CD4-positive, CD25-positive, alpha-beta regulatory T cell (primary cell): Measurements from ENCODE around the gene QKI. TPM values are rescaled to one million over a fixed set of nuclear protein-coding genes. Genes with fewer than 3 reads are reported as not detected.
"Not testable (repeated sequence)": the region's sequence is repeated elsewhere in the genome, so short reads cannot be mapped to it uniquely, and the experiment has no call there.

Source experiments
- ATAC-seq, 2 donors: fragments of 150-1000 bp; cut with Tn5 transposase; one replicate each; pipeline ENCODE4 v1.10.0; 2021; ENCODE audit warnings: low read depth in 2 of 2, moderate number of reproducible peaks in 2 of 2, moderate library complexity in 1 of 2
- DNase-seq, 3 donors: peaks; one replicate each; pipeline versions ENCODE4 v3.0.0 to v3.0.0-alpha.2; 2012 to 2022; ENCODE audit warnings: mixed read lengths in 1 of 3
- H3K27ac ChIP-seq: one replicate; pipeline ENCODE4 v1.7.0; 2013; ENCODE audit warnings: mild to moderate bottlenecking, low read length; ENCODE audit not compliant: insufficient read depth, poor library complexity, severe bottlenecking
- H3K27me3 ChIP-seq: one replicate; pipeline ENCODE4 v1.7.0; 2013; ENCODE audit warnings: low read length; ENCODE audit not compliant: control insufficient read depth, insufficient read depth
- H3K36me3 ChIP-seq: one replicate; pipeline ENCODE4 v1.7.0; 2013; ENCODE audit warnings: mild to moderate bottlenecking, low read length, moderate library complexity; ENCODE audit not compliant: control insufficient read depth, insufficient read depth
- H3K4me1 ChIP-seq: 2 replicates; pipeline ENCODE4 v1.7.0; 2013; ENCODE audit warnings: mild to moderate bottlenecking, low read length; ENCODE audit not compliant: insufficient read depth, control insufficient read depth, poor library complexity, severe bottlenecking
- H3K4me3 ChIP-seq: one replicate; pipeline ENCODE4 v1.7.0; 2013; ENCODE audit warnings: low read depth, mild to moderate bottlenecking, low read length, moderate library complexity
- H3K9me3 ChIP-seq, 2 experiments: 1 replicate in 1 of 2; 2 replicates in 1 of 2; pipeline ENCODE4 v1.7.0; 2013; ENCODE audit warnings: low read length in 2 of 2, mild to moderate bottlenecking in 1 of 2, moderate library complexity in 1 of 2; ENCODE audit not compliant: control insufficient read depth in 2 of 2
- H3K27ac Mint-ChIP-seq, 3 donors: one replicate each; pipeline ENCODE4 v1.8.0; 2020 to 2022; ENCODE audit warnings: mild to moderate bottlenecking in 3 of 3, mixed read lengths in 3 of 3, moderate library complexity in 2 of 3
- H3K27me3 Mint-ChIP-seq: one replicate; pipeline ENCODE4 v1.8.0; 2022; ENCODE audit warnings: mild to moderate bottlenecking, mixed read lengths
- H3K36me3 Mint-ChIP-seq: one replicate; pipeline ENCODE4 v1.8.0; 2020; ENCODE audit warnings: mixed read lengths
- H3K4me1 Mint-ChIP-seq, 4 donors: one replicate each; pipeline ENCODE4 v1.8.0; 2020 to 2022; ENCODE audit warnings: mixed read lengths in 4 of 4, mild to moderate bottlenecking in 1 of 4
- H3K4me3 Mint-ChIP-seq, 4 donors: one replicate each; pipeline ENCODE4 v1.8.0; 2020 to 2022; ENCODE audit warnings: mild to moderate bottlenecking in 4 of 4, mixed read lengths in 4 of 4, moderate library complexity in 3 of 4
- H3K9me3 Mint-ChIP-seq, 7 donors: one replicate each; pipeline ENCODE4 v1.8.0; 2020 to 2022; ENCODE audit warnings: mixed read lengths in 7 of 7, mild to moderate bottlenecking in 3 of 7, moderate library complexity in 2 of 7
- polyA plus RNA-seq, 4 donors: library from polyadenylated mRNA; unstranded; fragments of 300-500 nt; fragmentation: Illumina TruSeq; gene quantifications; one replicate each; pipeline ENCODE4 v1.2.3, GENCODE V29; 2021
- total RNA-seq: library from RNA; stranded (reverse); gene quantifications from one replicate; pipeline ENCODE4 v1.2.3, GENCODE V29; 2022

The QKI gene
- total and polyA plus RNA-seq, 5 donors from 2014 or later = 10.0 to 89.7 (median 17.2) TPM

DNA sequence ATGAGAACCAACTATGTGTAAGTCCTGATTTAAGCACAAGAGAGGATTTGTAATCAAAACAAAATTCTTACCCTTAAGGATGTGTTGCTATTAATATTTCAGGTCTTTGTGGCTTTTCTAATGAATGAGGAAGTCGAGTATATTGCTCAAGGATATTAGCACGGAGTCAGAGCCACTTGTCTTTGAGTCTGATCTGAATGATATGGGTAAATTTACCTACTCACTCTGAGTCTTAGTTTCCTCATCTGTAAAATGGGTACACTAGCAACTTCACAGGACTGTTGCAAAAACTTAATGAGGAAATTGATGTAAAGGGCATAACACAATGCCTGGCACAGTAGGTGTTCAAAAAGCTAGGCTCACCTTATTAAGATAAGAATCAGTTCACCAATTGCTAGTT, 30.0 kb upstream of the QKI start:
- no peak overlapping the region for H3K27ac Mint-ChIP-seq
- no peaks in the 10 kb centered on the region for H3K4me1 ChIP-seq

DNA sequence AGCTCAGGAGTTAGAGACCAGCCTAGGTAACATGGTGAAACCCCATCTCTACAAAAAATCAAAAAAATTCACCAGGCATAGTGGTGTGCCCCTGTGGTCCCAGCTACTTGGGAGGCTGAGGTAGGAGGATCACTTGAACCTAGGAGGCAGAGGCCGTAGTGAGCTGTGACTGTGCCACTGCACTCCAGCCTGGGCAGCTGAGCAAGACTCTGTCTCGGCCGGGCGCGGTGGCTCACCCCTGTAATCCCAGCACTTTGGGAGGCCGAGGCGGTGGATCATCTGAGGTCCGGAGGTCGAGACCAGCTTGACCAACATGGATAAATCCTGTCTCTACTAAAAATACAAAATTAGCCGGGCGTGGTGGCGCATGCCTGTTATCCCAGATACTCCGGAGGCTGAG, 29.0 kb upstream of the QKI start:
- not testable (repeated sequence) for H3K27me3 Mint-ChIP-seq, H3K4me3 Mint-ChIP-seq, H3K27ac Mint-ChIP-seq, H3K36me3 Mint-ChIP-seq, H3K36me3 ChIP-seq, H3K27me3 ChIP-seq, DNase-seq, H3K27ac ChIP-seq, H3K4me1 Mint-ChIP-seq, H3K9me3 Mint-ChIP-seq, ATAC-seq, H3K9me3 ChIP-seq, H3K4me3 ChIP-seq, H3K4me1 ChIP-seq

More for the DNA sequence above, 30.0 kb upstream of the QKI start:
- Histone ChIP-seq H3K4me3 (no peak overlapping the region), H3K9me3 (no peaks in the 10 kb centered on the region), H3K27me3 (peaks cover 2% of the 10 kb centered on the region), H3K36me3 (no peaks in the 10 kb centered on the region), H3K27ac (no peak overlapping the region)
- Mint-ChIP-seq H3K4me1 (peaks cover 0 to 2% (median 0%) of the 10 kb centered on the region in 4 donors), H3K4me3 (no peak overlapping the region), H3K27me3 (peaks cover 5% of the 10 kb centered on the region), H3K36me3 (no peaks in the 10 kb centered on the region), H3K9me3 (peaks cover 0 to 3% (median 0%) of the 10 kb centered on the region in 7 donors)
- DNase-seq (no peak), ATAC-seq (no peak)

GRCh38 chr6:163386329-163386908, 28.1 kb upstream of the QKI start:
- DNase-seq (no peak), ATAC-seq (no peak)
- no peak overlapping the region for H3K4me3 ChIP-seq
- H3K4me3 Mint-ChIP-seq = no peak overlapping the region
- peaks cover 13% of the 10 kb centered on the region for H3K27me3 Mint-ChIP-seq
- no peaks in the 10 kb centered on the region for H3K36me3 ChIP-seq
- H3K4me1 Mint-ChIP-seq = peaks cover 0 to 2% (median 0%) of the 10 kb centered on the region in 4 donors
- H3K27me3 ChIP-seq = peaks cover 2% of the 10 kb centered on the region
- no peaks in the 10 kb centered on the region for H3K4me1 ChIP-seq
- H3K27ac Mint-ChIP-seq = no peak overlapping the region
- H3K9me3 Mint-ChIP-seq = peaks cover 0 to 3% (median 0%) of the 10 kb centered on the region in 7 donors
- H3K9me3 ChIP-seq = no peaks in the 10 kb centered on the region
- no peaks in the 10 kb centered on the region for H3K36me3 Mint-ChIP-seq
- H3K27ac ChIP-seq = no peak overlapping the region

GRCh38 chr6:163387317-163387716, 27.2 kb upstream of the QKI start:
- no peak overlapping the region for H3K4me3 ChIP-seq
- ATAC-seq (no peak), DNase-seq (no peak)
- H3K4me1 ChIP-seq = no peaks in the 10 kb centered on the region
- Mint-ChIP-seq H3K36me3 (no peaks in the 10 kb centered on the region), H3K27ac (no peak overlapping the region), H3K9me3 (peaks cover 0 to 3% (median 0%) of the 10 kb centered on the region in 7 donors), H3K4me3 (no peak overlapping the region), H3K4me1 (peaks cover 0 to 2% (median under 1%) of the 10 kb centered on the region in 4 donors), H3K27me3 (peaks cover 22% of the 10 kb centered on the region)
- H3K9me3 ChIP-seq = no peaks in the 10 kb centered on the region
- H3K27me3 ChIP-seq = peaks cover 2% of the 10 kb centered on the region
- no peak overlapping the region for H3K27ac ChIP-seq
- H3K36me3 ChIP-seq = no peaks in the 10 kb centered on the region

DNA sequence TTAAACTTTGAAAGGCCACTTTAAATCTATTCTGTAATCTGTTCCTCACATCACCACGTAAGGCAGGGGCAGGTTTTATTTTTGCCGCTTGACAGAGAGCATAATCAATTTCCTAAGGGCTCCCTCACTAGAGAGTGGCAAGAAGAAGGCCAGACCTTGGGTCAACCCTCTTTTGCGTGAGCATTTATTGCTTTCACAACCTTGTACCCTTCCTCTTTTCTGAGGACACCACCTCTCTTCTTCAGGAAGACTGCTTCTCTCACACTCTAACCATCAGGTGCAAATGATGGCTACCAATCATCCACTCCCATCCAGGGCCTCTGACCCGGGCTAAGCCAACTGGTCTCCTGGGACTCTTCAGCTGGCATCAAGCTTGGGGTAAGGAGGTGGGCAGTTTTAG, 25.2 kb upstream of the QKI start:
- Mint-ChIP-seq H3K4me3 (no peak overlapping the region), H3K9me3 (no peaks in the 10 kb centered on the region), H3K27me3 (peaks cover 24% of the 10 kb centered on the region), H3K27ac (no peak overlapping the region), H3K4me1 (peaks cover 0 to 2% (median under 1%) of the 10 kb centered on the region in 4 donors), H3K36me3 (no peaks in the 10 kb centered on the region)
- H3K36me3 ChIP-seq = no peaks in the 10 kb centered on the region
- no peak overlapping the region for H3K4me3 ChIP-seq
- H3K4me1 ChIP-seq = no peaks in the 10 kb centered on the region
- no peak for DNase-seq
- H3K27me3 ChIP-seq = no peaks in the 10 kb centered on the region
- ATAC-seq = no peak
- no peak overlapping the region for H3K27ac ChIP-seq
- H3K9me3 ChIP-seq = no peaks in the 10 kb centered on the region

- Histone ChIP-seq H3K27ac (no peak overlapping the region), H3K36me3 (no peaks in the 10 kb centered on the region), H3K4me1 (no peaks in the 10 kb centered on the region), H3K4me3 (no peak overlapping the region), H3K27me3 (peaks cover 2% of the 10 kb centered on the region), H3K9me3 (no peaks in the 10 kb centered on the region)
- Mint-ChIP-seq H3K9me3 (no peaks in the 10 kb centered on the region), H3K36me3 (no peaks in the 10 kb centered on the region), H3K27me3 (peaks cover 36% of the 10 kb centered on the region), H3K4me3 (no peak overlapping the region), H3K4me1 (peaks cover 0 to 2% (median 0%) of the 10 kb centered on the region in 4 donors), H3K27ac (no peak overlapping the region)
- no peak for DNase-seq
- no peak for ATAC-seq
Observed at GRCh38 chr6:163390770-163391169, 23.7 kb upstream of the QKI start.

DNA sequence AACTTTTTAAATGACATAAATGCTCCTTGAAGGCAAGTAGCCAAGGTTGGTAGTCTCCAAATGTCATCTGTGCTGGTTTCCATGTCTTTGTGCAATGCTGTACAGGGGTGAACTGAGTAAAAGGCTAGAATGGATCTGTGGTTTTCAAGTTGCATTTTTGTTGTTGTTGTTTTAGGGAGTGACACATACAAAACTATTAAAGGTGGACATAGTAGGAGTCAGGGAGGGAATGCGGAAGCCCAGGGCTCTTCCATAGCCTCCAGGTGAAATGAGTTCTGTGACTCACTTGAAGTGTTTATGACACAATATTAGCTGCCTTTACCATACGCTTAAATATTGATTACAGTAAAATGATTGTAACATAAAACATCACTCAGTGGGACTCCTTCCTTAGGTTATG, 22.5 kb upstream of the QKI start:
- Mint-ChIP-seq H3K27me3 (peaks cover 48% of the 10 kb centered on the region), H3K36me3 (no peaks in the 10 kb centered on the region), H3K4me3 (no peak overlapping the region), H3K9me3 (no peaks in the 10 kb centered on the region), H3K4me1 (peaks cover 0 to 7% (median 0%) of the 10 kb centered on the region in 4 donors), H3K27ac (no peak overlapping the region)
- H3K27me3 ChIP-seq = peaks cover 4% of the 10 kb centered on the region
- H3K4me3 ChIP-seq = no peak overlapping the region
- no peaks in the 10 kb centered on the region for H3K9me3 ChIP-seq
- H3K36me3 ChIP-seq = no peaks in the 10 kb centered on the region
- no peaks in the 10 kb centered on the region for H3K4me1 ChIP-seq
- H3K27ac ChIP-seq = no peak overlapping the region
- DNase-seq = no peak
- no peak for ATAC-seq

DNA sequence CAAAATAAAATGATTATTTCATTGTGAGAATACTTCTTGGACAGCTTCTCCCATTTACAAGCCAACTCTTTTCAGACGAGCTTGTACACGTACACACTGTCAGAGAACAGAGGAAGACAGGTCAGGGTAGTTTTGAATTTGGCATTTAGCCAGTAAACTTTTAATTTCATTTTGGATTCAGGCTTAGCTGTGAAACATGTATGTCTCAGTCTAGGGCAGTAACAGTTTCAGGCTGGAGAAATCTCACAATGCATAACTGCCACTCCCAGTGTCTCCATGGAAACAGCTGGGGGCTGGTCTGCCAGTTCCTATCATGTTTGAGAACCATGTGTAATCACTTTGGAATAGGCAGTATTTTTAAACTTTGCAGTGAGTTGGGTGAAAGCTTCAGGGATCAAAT, 22.0 kb upstream of the QKI start:
- Mint-ChIP-seq H3K9me3 (no peaks in the 10 kb centered on the region), H3K27ac (no peak overlapping the region), H3K4me1 (peaks cover 0 to 7% (median 0%) of the 10 kb centered on the region in 4 donors), H3K4me3 (no peak overlapping the region), H3K36me3 (no peaks in the 10 kb centered on the region), H3K27me3 (peaks cover 54% of the 10 kb centered on the region)
- no peaks in the 10 kb centered on the region for H3K4me1 ChIP-seq
- no peak overlapping the region for H3K27ac ChIP-seq
- DNase-seq (no peak), ATAC-seq (no peak)
- H3K9me3 ChIP-seq = no peaks in the 10 kb centered on the region
- H3K4me3 ChIP-seq = no peak overlapping the region
- peaks cover 4% of the 10 kb centered on the region for H3K27me3 ChIP-seq
- no peaks in the 10 kb centered on the region for H3K36me3 ChIP-seq
